Gastroesophageal sphincter (tissue), 4 donors: ENCODE measurements around the gene LTBP1. TPM values are rescaled to one million over a fixed set of nuclear protein-coding genes. Genes with fewer than 3 reads are reported as not detected.
A peak's percentile ranks its signal among the peaks of the same experiment; 100 is the strongest.

Experiments used
- ATAC-seq: fragments of 150-250 bp; one replicate; pipeline ENCODE4 v1.9.1; 2016; ENCODE audit warnings: mild to moderate bottlenecking, moderate library complexity
- H3K27ac ChIP-seq, 4 donors: fragments of 200-600 bp; sonication (generic) in 3 of 4; 1 replicate in 3 of 4; 2 replicates in 1 of 4; pipeline ENCODE4 v1.5.1; 2016 to 2019
- H3K27me3 ChIP-seq: fragments of 200-600 bp; sonication (generic); one replicate; pipeline ENCODE4 v1.5.1; 2019
- H3K36me3 ChIP-seq, 2 donors: fragments of 200-600 bp; sonication (generic); one replicate each; pipeline ENCODE4 v1.5.1; 2019; ENCODE audit warnings: control low read depth in 1 of 2
- H3K4me1 ChIP-seq, 3 donors: fragments of 200-600 bp; sonication (generic); 1 replicate in 2 of 3; 2 replicates in 1 of 3; pipeline ENCODE4 v1.5.1; 2016 to 2019; ENCODE audit warnings: control low read depth in 2 of 3
- H3K4me3 ChIP-seq, 2 donors: fragments of 200-600 bp; sonication (generic); one replicate each; pipeline ENCODE4 v1.5.1; 2019; ENCODE audit warnings: mild to moderate bottlenecking in 1 of 2, moderate library complexity in 1 of 2
- H3K9me3 ChIP-seq, 3 donors: fragments of 200-600 bp; sonication (generic); one replicate each; pipeline ENCODE4 v1.5.1; 2017 to 2019; ENCODE audit warnings: control low read depth in 2 of 3
- EP300 ChIP-seq: sonication (generic); formaldehyde crosslinking; IDR thresholded peaks from one replicate; pipeline ENCODE4 v1.6.1; 2017; ENCODE audit warnings: antibody characterized with exemption, mild to moderate bottlenecking
- POLR2A ChIP-seq, 2 donors: fragments of 450-650 bp; IDR thresholded peaks; one replicate each; pipeline ENCODE4 v1.6.1; 2017; ENCODE audit warnings: antibody characterized with exemption in 2 of 2, mild to moderate bottlenecking in 2 of 2, moderate library complexity in 1 of 2
- POLR2AphosphoS5 ChIP-seq: sonication (generic); formaldehyde crosslinking; IDR thresholded peaks from one replicate; pipeline ENCODE4 v1.6.1; 2017; ENCODE audit warnings: antibody characterized with exemption
- WGBS, 2 donors: methylation state at CpG; one replicate each; pipeline ENCODE4 v1.1.5; 2018; ENCODE audit warnings: low coverage in 1 of 2; 5-methylcytosine and 5-hydroxymethylcytosine counted together
- total RNA-seq, 4 donors: library from RNA; depleted of rRNA; stranded (reverse); fragments of >200 nt; gene quantifications; one replicate each; pipeline ENCODE4 v1.1.0, GENCODE V29; 2016
- TF ChIP-seq, protein P1 (sequence below), 4 experiments: fragments of 200-600 bp in 2 of 4; fragments of 450-650 bp in 2 of 4; sonication (generic) in 1 of 4; IDR thresholded peaks; one replicate each; pipeline ENCODE4 v1.5.1; 2017 to 2019; ENCODE audit warnings: antibody characterized with exemption in 4 of 4, mild to moderate bottlenecking in 2 of 4, moderate library complexity in 2 of 4

LTBP1 gene
- total RNA-seq, 4 donors from 2014 or later = 238 to 493 (median 378) TPM

DNA sequence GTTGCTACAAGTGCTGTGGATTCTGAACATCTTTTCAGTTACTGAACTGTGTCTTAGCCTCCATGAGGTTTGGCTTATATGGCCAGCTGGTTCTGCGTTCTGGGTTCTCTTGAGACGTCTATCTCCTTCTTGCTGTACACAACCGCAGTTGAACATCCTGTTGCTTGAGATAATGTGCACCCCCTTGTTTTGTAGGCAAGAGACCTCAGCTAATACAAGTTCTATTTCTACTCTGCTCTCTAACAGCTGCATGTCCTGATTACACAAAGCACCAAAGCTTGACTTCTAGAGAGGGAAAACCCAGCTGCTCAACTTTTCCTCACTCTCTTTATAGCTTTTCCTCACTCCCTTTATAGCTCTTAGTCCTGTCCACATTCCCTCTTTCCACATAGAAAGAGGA lies 176.0 kb downstream of the LTBP1 start:
- no peaks in the 10 kb centered on the region for H3K27me3 ChIP-seq
- H3K36me3 ChIP-seq = no peaks in the 10 kb centered on the region
- no peak for ATAC-seq
- TF ChIP-seq POLR2A (IDR thresholded peaks at IDR 0.05) = no peak
- TF ChIP-seq POLR2AphosphoS5 = no peak
- TF ChIP-seq, protein P1, sequence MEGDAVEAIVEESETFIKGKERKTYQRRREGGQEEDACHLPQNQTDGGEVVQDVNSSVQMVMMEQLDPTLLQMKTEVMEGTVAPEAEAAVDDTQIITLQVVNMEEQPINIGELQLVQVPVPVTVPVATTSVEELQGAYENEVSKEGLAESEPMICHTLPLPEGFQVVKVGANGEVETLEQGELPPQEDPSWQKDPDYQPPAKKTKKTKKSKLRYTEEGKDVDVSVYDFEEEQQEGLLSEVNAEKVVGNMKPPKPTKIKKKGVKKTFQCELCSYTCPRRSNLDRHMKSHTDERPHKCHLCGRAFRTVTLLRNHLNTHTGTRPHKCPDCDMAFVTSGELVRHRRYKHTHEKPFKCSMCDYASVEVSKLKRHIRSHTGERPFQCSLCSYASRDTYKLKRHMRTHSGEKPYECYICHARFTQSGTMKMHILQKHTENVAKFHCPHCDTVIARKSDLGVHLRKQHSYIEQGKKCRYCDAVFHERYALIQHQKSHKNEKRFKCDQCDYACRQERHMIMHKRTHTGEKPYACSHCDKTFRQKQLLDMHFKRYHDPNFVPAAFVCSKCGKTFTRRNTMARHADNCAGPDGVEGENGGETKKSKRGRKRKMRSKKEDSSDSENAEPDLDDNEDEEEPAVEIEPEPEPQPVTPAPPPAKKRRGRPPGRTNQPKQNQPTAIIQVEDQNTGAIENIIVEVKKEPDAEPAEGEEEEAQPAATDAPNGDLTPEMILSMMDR (IDR thresholded peaks at IDR 0.05) = no peak
- TF ChIP-seq EP300 = no peak
- no peak overlapping the region for H3K4me3 ChIP-seq
- no peak overlapping the region for H3K27ac ChIP-seq
- 84 to 89% methylated on average over 3 of the region's 3 CpGs for WGBS, 2 donors
- no peaks in the 10 kb centered on the region for H3K4me1 ChIP-seq
- no peaks in the 10 kb centered on the region for H3K9me3 ChIP-seq

DNA sequence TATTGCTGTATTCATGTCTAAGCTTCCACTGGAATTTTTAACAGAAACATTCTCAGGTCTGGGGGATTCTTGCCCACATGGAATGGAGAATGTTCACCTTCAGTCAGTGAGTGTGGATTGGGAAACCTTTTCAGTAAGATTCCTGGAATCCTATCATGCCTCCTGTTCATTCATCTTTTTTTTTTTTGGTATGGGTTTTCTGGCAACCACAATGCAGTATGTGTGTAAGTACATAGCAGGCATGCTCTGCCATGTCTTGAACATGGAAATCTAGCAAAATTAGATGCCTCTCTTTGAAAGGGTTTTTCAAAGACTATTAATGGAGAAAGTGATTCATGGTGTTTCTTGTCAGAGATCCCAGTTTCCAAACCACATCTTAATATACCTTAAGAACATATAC lies 176.5 kb downstream of the LTBP1 start:
- ATAC-seq = no peak
- Histone ChIP-seq H3K36me3 (no peaks in the 10 kb centered on the region), H3K27ac (no peak overlapping the region)

DNA sequence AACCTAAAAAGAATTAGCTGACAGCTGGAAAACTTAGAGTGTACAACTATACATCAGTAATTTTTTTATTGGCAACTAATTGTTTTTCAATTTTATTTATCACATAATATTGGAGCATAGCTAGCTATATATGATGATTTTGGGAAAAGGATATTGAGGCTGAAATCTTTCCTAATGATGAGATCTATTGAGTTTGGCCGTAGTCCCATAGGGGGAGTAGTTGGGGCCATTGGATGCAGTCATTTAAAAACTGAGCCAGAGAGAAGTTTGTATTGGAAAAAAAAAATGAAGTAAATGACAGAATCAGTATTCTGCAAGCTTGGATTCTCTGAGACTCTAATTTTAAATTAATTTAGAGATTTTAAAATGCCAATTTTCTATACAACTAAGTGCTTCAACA lies 179.8 kb downstream of the LTBP1 start:
- no peak for TF ChIP-seq POLR2AphosphoS5
- TF ChIP-seq, protein P1 (IDR thresholded peaks at IDR 0.05) = no peak
- no peak for TF ChIP-seq POLR2A (IDR thresholded peaks at IDR 0.05)
- no peak for TF ChIP-seq EP300
- H3K27ac ChIP-seq = no peak overlapping the region
- 87 to 91% methylated on average over 1 of the region's 1 CpG for WGBS, 2 donors
- no peak for ATAC-seq
- no peak overlapping the region for H3K4me3 ChIP-seq
- H3K36me3 ChIP-seq = no peaks in the 10 kb centered on the region
- H3K4me1 ChIP-seq = peaks cover 2 to 19% (median 5%) of the 10 kb centered on the region in 3 donors
- H3K27me3 ChIP-seq = no peaks in the 10 kb centered on the region
- H3K9me3 ChIP-seq = no peaks in the 10 kb centered on the region

More for the DNA sequence above, 176.5 kb downstream of the LTBP1 start:
- no peaks in the 10 kb centered on the region for H3K9me3 ChIP-seq
- TF ChIP-seq EP300 (no peak), POLR2A (IDR thresholded peaks at IDR 0.05) (no peak), POLR2AphosphoS5 (no peak)
- TF ChIP-seq, protein P1 (IDR thresholded peaks at IDR 0.05) = no peak
- H3K27me3 ChIP-seq = no peaks in the 10 kb centered on the region
- no peaks in the 10 kb centered on the region for H3K4me1 ChIP-seq
- H3K4me3 ChIP-seq = no peak overlapping the region

DNA sequence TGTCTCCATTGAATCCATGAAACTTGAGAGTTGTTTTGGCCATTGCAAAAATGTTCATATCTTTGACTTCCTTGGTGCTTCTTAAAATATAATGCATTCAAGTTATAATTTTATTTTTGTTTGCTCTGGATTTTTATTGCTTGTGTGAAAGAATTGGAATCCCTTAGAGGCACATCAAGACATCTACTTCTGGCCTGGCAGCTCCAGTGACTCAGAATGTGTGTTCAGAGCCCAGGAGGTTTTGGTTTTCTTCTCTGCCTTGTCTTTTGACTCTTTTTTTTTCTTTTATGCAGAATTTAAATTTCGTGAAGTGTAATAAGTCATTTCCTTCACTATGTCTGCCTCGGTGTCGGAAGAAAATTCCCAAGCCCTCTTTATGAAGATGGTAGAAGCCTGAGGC lies 180.2 kb downstream of the LTBP1 start:
- 51 to 61% methylated on average over 2 to 3 of the region's 3 CpGs for WGBS, 2 donors
- TF ChIP-seq, protein P1 (IDR thresholded peaks at IDR 0.05) = no peak
- no peak for TF ChIP-seq EP300
- TF ChIP-seq POLR2AphosphoS5 = no peak
- TF ChIP-seq POLR2A (IDR thresholded peaks at IDR 0.05) = no peak
- Histone ChIP-seq H3K36me3 (no peaks in the 10 kb centered on the region), H3K9me3 (no peaks in the 10 kb centered on the region), H3K4me3 (no peak overlapping the region), H3K27me3 (no peaks in the 10 kb centered on the region), H3K4me1 (peaks cover 5 to 23% (median 5%) of the 10 kb centered on the region in 3 donors), H3K27ac (no peak overlapping the region)
- no peak for ATAC-seq

DNA sequence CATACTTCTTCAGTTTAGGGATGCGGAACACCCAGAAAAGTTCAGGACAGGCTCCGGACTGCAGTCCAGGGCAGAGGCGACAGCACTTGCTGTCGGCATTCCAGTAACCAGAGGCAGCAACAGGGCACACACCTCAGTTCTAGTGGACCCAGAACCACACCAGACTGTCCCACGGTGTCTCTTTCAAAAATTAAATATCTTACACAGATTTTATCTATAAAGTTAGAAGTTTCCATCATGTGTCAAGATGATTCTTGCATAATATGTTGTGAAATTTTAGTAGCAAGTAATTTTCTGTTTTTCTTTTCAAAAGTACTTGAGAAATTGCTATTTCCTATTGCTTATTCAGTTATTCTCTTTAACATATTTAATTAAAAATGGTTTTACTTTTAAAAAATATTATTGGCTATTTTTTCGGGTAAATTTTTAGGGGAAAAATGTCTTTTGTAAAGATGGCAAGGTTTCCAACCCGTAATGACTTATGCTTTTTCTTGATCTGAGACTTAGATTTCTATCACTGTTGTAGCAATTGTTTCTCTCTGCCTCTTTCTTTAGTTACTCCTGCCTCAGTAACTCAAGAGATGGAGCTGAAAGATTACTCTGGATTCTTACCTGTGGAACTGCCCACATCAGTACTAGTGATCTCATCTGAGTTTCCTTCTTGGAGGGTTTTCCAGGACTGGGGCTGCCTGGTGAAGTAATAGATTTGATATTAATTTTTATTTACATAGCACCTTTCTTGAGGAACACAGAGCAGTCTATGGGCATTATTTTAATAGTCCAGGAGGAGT lies 182.7 kb downstream of the LTBP1 start:
- Histone ChIP-seq H3K27me3 (no peaks in the 10 kb centered on the region), H3K4me1 (peaks cover 15 to 47% (median 15%) of the 10 kb centered on the region in 3 donors), H3K27ac (peak overlapping the region in 3 of 4 donors; percentile 12 to 20 (median 12)), H3K9me3 (no peaks in the 10 kb centered on the region), H3K36me3 (no peaks in the 10 kb centered on the region), H3K4me3 (no peak overlapping the region)
- no peak for ATAC-seq
- TF ChIP-seq, protein P1 (IDR thresholded peaks at IDR 0.05) = no peak
- TF ChIP-seq EP300 (no peak), POLR2AphosphoS5 (no peak), POLR2A (IDR thresholded peaks at IDR 0.05) (no peak)
- WGBS, 2 donors = 84 to 90% methylated on average over 5 to 6 of the region's 7 CpGs
